CD4-positive, alpha-beta T cell (primary cell): Measurements from ENCODE around the gene RAD51B. TPM values are rescaled to one million over a fixed set of nuclear protein-coding genes. Genes with fewer than 3 reads are reported as not detected.
A peak's percentile ranks its signal among the peaks of the same experiment; 100 is the strongest.

Source experiments
- ATAC-seq: fragments of 200-7000 bp; cut with Tn5 transposase; one replicate; pipeline ENCODE4 v1.10.0; 2022; ENCODE audit warnings: mild to moderate bottlenecking; ENCODE audit not compliant: poor library complexity
- CTCF ChIA-PET: fragments of 350-600 bp; sonication (Branson Sonifier 250); formaldehyde crosslinking; loops from one replicate; lab custom pipeline; 2021; ENCODE audit warnings: antibody characterized with exemption, inconsistent platforms; lab: Charles Lee
- POLR2A ChIA-PET: fragments of 350-600 bp; sonication (Branson Sonifier 250); formaldehyde crosslinking; loops from one replicate; lab custom pipeline; 2021; ENCODE audit warnings: antibody characterized with exemption, inconsistent platforms; lab: Charles Lee
- DNase-seq, 14 experiments: peaks; one replicate each; pipeline ENCODE4 v3.0.0-alpha.2; 2013 to 2020; ENCODE audit warnings: mixed read lengths in 2 of 14
- H3K27ac ChIP-seq, 2 donors: one replicate each; pipeline versions ENCODE4 v1.5.1 to v1.7.0; 2013; ENCODE audit warnings: low read length in 2 of 2, low read depth in 1 of 2, mild to moderate bottlenecking in 1 of 2
- H3K27me3 ChIP-seq, 2 experiments: 1 replicate in 1 of 2; 2 replicates in 1 of 2; pipeline versions ENCODE4 v1.6.1 to v1.7.0; 2013; ENCODE audit warnings: low read length in 2 of 2, control low read depth in 1 of 2, mild to moderate bottlenecking in 1 of 2, moderate library complexity in 1 of 2; ENCODE audit not compliant: insufficient read depth in 2 of 2, control insufficient read depth in 1 of 2
- H3K36me3 ChIP-seq: one replicate; pipeline ENCODE4 v1.6.1; 2013; ENCODE audit warnings: low read length, control low read depth; ENCODE audit not compliant: insufficient read depth
- H3K4me1 ChIP-seq: one replicate; pipeline ENCODE4 v1.6.1; 2013; ENCODE audit warnings: low read length, control low read depth; ENCODE audit not compliant: insufficient read depth
- H3K4me3 ChIP-seq: one replicate; pipeline ENCODE4 v1.5.1; 2013; ENCODE audit warnings: mild to moderate bottlenecking, low read length, moderate library complexity
- H3K9me3 ChIP-seq, 2 experiments: 1 replicate in 1 of 2; 2 replicates in 1 of 2; pipeline versions ENCODE4 v1.6.1 to v1.7.0; 2013; ENCODE audit warnings: low read length in 2 of 2, mild to moderate bottlenecking in 2 of 2, control low read depth in 1 of 2, moderate library complexity in 1 of 2; ENCODE audit not compliant: control insufficient read depth in 1 of 2, insufficient read depth in 1 of 2
- H3K27ac Mint-ChIP-seq: one replicate; pipeline ENCODE4 v1.8.0; 2020; ENCODE audit warnings: mixed read lengths
- H3K27me3 Mint-ChIP-seq: one replicate; pipeline ENCODE4 v1.8.0; 2021; ENCODE audit warnings: mixed read lengths
- H3K36me3 Mint-ChIP-seq: one replicate; pipeline ENCODE4 v1.8.0; 2021; ENCODE audit warnings: low read depth, mixed read lengths
- H3K4me1 Mint-ChIP-seq: one replicate; pipeline ENCODE4 v1.8.0; 2021; ENCODE audit warnings: low read depth, mixed read lengths
- H3K4me3 Mint-ChIP-seq: one replicate; pipeline ENCODE4 v1.8.0; 2020; ENCODE audit warnings: mild to moderate bottlenecking, mixed read lengths
- H3K9me3 Mint-ChIP-seq: one replicate; pipeline ENCODE4 v1.8.0; 2020; ENCODE audit warnings: mixed read lengths
- CTCF ChIP-seq: fragments of 200-600 bp; IDR thresholded peaks from one replicate; pipeline ENCODE4 v1.8.0; 2022; ENCODE audit warnings: antibody characterized with exemption, mild to moderate bottlenecking
- intact Hi-C, 2 experiments: fragments of 100-400 bp; cut with DNase I in 1 of 2; cut with micrococcal nuclease in 1 of 2; formaldehyde crosslinking; loops; one replicate each; pipeline versions ENCODE4 v1.15.1 to v1.9.0; 2023 to 2025; cut with DNase I, micrococcal nuclease
- total RNA-seq, 174 experiments: library from RNA in 2 of 174; stranded (reverse) in 2 of 174; gene quantifications; one replicate each; pipeline ENCODE4 v1.2.3 and lab custom pipeline; 2021 to 2026

The RAD51B gene
- total RNA-seq, 2 experiments from 2014 or later: 18.4 to 20.0 TPM

GRCh38 chr14:68703093-68703492 is 883.5 kb downstream of the RAD51B start:
- Mint-ChIP-seq H3K4me3 (no peak overlapping the region), H3K27ac (no peak overlapping the region), H3K9me3 (peaks cover 9% of the 10 kb centered on the region), H3K4me1 (peaks cover 7% of the 10 kb centered on the region), H3K27me3 (no peaks in the 10 kb centered on the region), H3K36me3 (no peaks in the 10 kb centered on the region)
- Histone ChIP-seq H3K4me3 (no peak overlapping the region), H3K27ac (no peak overlapping the region), H3K27me3 (no peaks in the 10 kb centered on the region), H3K4me1 (peaks cover 35% of the 10 kb centered on the region), H3K9me3 (peaks cover 0 to 6% of the 10 kb centered on the region in 2 experiments), H3K36me3 (no peaks in the 10 kb centered on the region)
- no peak for ATAC-seq
- DNase-seq: peak in 3 of 14 experiments; percentile 36 to 68 (median 54)
- no peak for TF ChIP-seq CTCF
- ChIA-PET POLR2A (no interaction called here), CTCF (no interaction called here)
- intact Hi-C loops: no loop called here

- Histone ChIP-seq H3K9me3 (peaks cover 0 to 6% of the 10 kb centered on the region in 2 experiments), H3K4me1 (peaks cover 35% of the 10 kb centered on the region), H3K36me3 (no peaks in the 10 kb centered on the region), H3K27ac (no peak overlapping the region), H3K4me3 (no peak overlapping the region), H3K27me3 (no peaks in the 10 kb centered on the region)
- Mint-ChIP-seq H3K36me3 (no peaks in the 10 kb centered on the region), H3K4me1 (peaks cover 7% of the 10 kb centered on the region), H3K9me3 (peaks cover 7% of the 10 kb centered on the region), H3K4me3 (no peak overlapping the region), H3K27me3 (no peaks in the 10 kb centered on the region), H3K27ac (no peak overlapping the region)
- ATAC-seq (no peak), DNase-seq (no peak)
- no peak for TF ChIP-seq CTCF
- intact Hi-C loops: no loop called here
- ChIA-PET CTCF (no interaction called here), POLR2A (interaction anchor here (1.3 kb wide), 1 partner anchor 88 kb away, joined by 3 read pairs; the partner anchor contains the start of gene ZFP36L1)
Measured at GRCh38 chr14:68704736-68705720, 885.4 kb downstream of the RAD51B start.

GRCh38 chr14:68705741-68706283 is 886.2 kb downstream of the RAD51B start:
- peaks cover 6% of the 10 kb centered on the region for H3K9me3 Mint-ChIP-seq
- no peak for DNase-seq
- ChIA-PET CTCF (no interaction called here), POLR2A (no interaction called here)
- no peaks in the 10 kb centered on the region for H3K27me3 Mint-ChIP-seq
- intact Hi-C loops: no loop called here
- Histone ChIP-seq H3K27me3 (no peaks in the 10 kb centered on the region), H3K9me3 (peaks cover 0 to 5% of the 10 kb centered on the region in 2 experiments), H3K4me1 (peaks cover 37% of the 10 kb centered on the region), H3K4me3 (no peak overlapping the region), H3K36me3 (no peaks in the 10 kb centered on the region), H3K27ac (no peak overlapping the region)
- H3K36me3 Mint-ChIP-seq: no peaks in the 10 kb centered on the region
- peaks cover 8% of the 10 kb centered on the region for H3K4me1 Mint-ChIP-seq
- no peak for TF ChIP-seq CTCF
- H3K27ac Mint-ChIP-seq: no peak overlapping the region
- no peak overlapping the region for H3K4me3 Mint-ChIP-seq
- ATAC-seq: no peak
